Gastrocnemius medialis (tissue), 4 donors: Measurements from ENCODE around the gene ARL8B.

Source experiments
- POLR2A ChIP-seq, 2 donors: fragments of 450-650 bp; IDR thresholded peaks; one replicate each; pipeline ENCODE4 v1.6.1; 2017; ENCODE audit warnings: antibody characterized with exemption in 2 of 2, mild to moderate bottlenecking in 2 of 2, moderate library complexity in 2 of 2
- TF ChIP-seq, protein P1 (sequence below), 5 experiments: fragments of 450-650 bp in 3 of 5; fragments of 200-600 bp in 2 of 5; sonication (generic) in 2 of 5; IDR thresholded peaks in 4 of 5; conservative IDR thresholded peaks in 1 of 5; 1 replicate in 4 of 5; 2 replicates in 1 of 5; pipeline ENCODE4 v1.5.1; 2016 to 2019; ENCODE audit warnings: antibody characterized with exemption in 5 of 5, mild to moderate bottlenecking in 3 of 5, moderate library complexity in 3 of 5

GRCh38 chr3:5194341-5194740 is 72.2 kb downstream of the ARL8B start:
- TF ChIP-seq, protein P1, sequence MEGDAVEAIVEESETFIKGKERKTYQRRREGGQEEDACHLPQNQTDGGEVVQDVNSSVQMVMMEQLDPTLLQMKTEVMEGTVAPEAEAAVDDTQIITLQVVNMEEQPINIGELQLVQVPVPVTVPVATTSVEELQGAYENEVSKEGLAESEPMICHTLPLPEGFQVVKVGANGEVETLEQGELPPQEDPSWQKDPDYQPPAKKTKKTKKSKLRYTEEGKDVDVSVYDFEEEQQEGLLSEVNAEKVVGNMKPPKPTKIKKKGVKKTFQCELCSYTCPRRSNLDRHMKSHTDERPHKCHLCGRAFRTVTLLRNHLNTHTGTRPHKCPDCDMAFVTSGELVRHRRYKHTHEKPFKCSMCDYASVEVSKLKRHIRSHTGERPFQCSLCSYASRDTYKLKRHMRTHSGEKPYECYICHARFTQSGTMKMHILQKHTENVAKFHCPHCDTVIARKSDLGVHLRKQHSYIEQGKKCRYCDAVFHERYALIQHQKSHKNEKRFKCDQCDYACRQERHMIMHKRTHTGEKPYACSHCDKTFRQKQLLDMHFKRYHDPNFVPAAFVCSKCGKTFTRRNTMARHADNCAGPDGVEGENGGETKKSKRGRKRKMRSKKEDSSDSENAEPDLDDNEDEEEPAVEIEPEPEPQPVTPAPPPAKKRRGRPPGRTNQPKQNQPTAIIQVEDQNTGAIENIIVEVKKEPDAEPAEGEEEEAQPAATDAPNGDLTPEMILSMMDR (IDR thresholded peaks at IDR 0.05 in 4 of 5, conservative IDR thresholded peaks at IDR 0.05 in 1 of 5) = no peak
- no peak for TF ChIP-seq POLR2A (IDR thresholded peaks at IDR 0.05)
